ENCODE results near the gene CCDC88C.

The CCDC88C gene

GRCh38 chr14:91350483-91350812, 67.2 kb downstream of the CCDC88C start:
- DNase-seq (ENCODE audit: low read depth, low spot score), result no peak

GRCh38 chr14:91349481-91350074, 68.0 kb downstream of the CCDC88C start:
- DNase-seq (ENCODE audit: low read depth, low spot score), result no peak

GRCh38 chr14:91348845-91349465, 68.7 kb downstream of the CCDC88C start:
- no peak for DNase-seq (ENCODE audit: low read depth, low spot score)

- no peak for DNase-seq (ENCODE audit: low read depth, low spot score)
Measured at GRCh38 chr14:91346838-91347173, 70.8 kb downstream of the CCDC88C start.

- no peak for DNase-seq (ENCODE audit: low read depth, low spot score)
Measured at GRCh38 chr14:91344096-91344495, 73.5 kb downstream of the CCDC88C start.

GRCh38 chr14:91343051-91343450, 74.6 kb downstream of the CCDC88C start:
- DNase-seq (ENCODE audit: low read depth, low spot score), result no peak

GRCh38 chr14:91342206-91342760, 75.3 kb downstream of the CCDC88C start:
- DNase-seq (ENCODE audit: low read depth, low spot score), result no peak

GRCh38 chr14:91341751-91342154, 75.9 kb downstream of the CCDC88C start:
- DNase-seq (ENCODE audit: low read depth, low spot score), result no peak

GRCh38 chr14:91341334-91341733, 76.3 kb downstream of the CCDC88C start:
- no peak for DNase-seq (ENCODE audit: low read depth, low spot score)

GRCh38 chr14:91339671-91340369, 77.8 kb downstream of the CCDC88C start:
- DNase-seq (ENCODE audit: low read depth, low spot score), result no peak

GRCh38 chr14:91339076-91339475, 78.5 kb downstream of the CCDC88C start:
- DNase-seq (ENCODE audit: low read depth, low spot score), result no peak

- no peak for DNase-seq (ENCODE audit: low read depth, low spot score)
Measured at GRCh38 chr14:91338379-91338778, 79.2 kb downstream of the CCDC88C start.

- no peak for DNase-seq (ENCODE audit: low read depth, low spot score)
Measured at GRCh38 chr14:91337699-91338335, 79.8 kb downstream of the CCDC88C start.

GRCh38 chr14:91336093-91336450, 81.5 kb downstream of the CCDC88C start:
- DNase-seq (ENCODE audit: low read depth, low spot score), result no peak

- no peak for DNase-seq (ENCODE audit: low read depth, low spot score)
Measured at GRCh38 chr14:91335191-91336092, 82.2 kb downstream of the CCDC88C start.

GRCh38 chr14:91333650-91334039, 84.0 kb downstream of the CCDC88C start:
- no peak for DNase-seq (ENCODE audit: low read depth, low spot score)

GRCh38 chr14:91332986-91333649, 84.5 kb downstream of the CCDC88C start:
- no peak for DNase-seq (ENCODE audit: low read depth, low spot score)

GRCh38 chr14:91332171-91332985, 85.2 kb downstream of the CCDC88C start:
- DNase-seq (ENCODE audit: low read depth, low spot score), result no peak

GRCh38 chr14:91331721-91332120, 85.9 kb downstream of the CCDC88C start:
- DNase-seq (ENCODE audit: low read depth, low spot score), result no peak

GRCh38 chr14:91330856-91331255, 86.8 kb downstream of the CCDC88C start:
- DNase-seq (ENCODE audit: low read depth, low spot score), result no peak
